Right renal pelvis (tissue), 4 donors: Measurements from ENCODE around the gene CTXND2. TPM values are rescaled to one million over a fixed set of nuclear protein-coding genes. Genes with fewer than 3 reads are reported as not detected.

Experiments used
- DNase-seq, 4 donors: peaks; one replicate each; pipeline ENCODE4 v3.0.0-alpha.2; 2013; ENCODE audit warnings: low read depth in 4 of 4, low spot score in 3 of 4, missing footprints in 1 of 4
- polyA plus RNA-seq, 4 donors: library from polyadenylated mRNA; unstranded; fragments of 120-200 nt; gene quantifications; one replicate each; pipeline ENCODE4 v1.2.1, GENCODE V29; 2013; ENCODE audit not compliant: insufficient read length in 4 of 4

Gene CTXND2
- polyA plus RNA-seq, 4 donors, result 0.06 to 0.25 TPM; not detected in 2

DNA sequence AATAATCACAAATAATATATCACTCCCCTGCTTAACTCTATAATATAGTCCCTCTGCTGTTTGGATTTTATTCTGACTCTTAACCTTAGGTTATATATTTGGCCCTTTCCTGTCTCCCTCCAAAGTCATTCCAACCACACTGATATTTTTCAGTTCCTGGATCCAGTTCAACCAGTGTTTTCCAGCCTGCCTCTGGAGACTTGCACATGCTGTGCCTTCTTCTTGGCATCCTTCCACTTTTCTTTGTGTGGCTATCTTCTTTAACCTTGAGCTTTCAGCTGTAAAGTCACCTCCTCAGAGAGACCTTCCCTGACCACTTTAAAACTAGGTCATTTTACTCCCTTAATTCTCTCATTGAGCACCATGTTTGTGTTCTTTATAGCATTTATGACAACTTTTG, 68.3 kb downstream of the CTXND2 start:
- DNase-seq, result no peak

DNA sequence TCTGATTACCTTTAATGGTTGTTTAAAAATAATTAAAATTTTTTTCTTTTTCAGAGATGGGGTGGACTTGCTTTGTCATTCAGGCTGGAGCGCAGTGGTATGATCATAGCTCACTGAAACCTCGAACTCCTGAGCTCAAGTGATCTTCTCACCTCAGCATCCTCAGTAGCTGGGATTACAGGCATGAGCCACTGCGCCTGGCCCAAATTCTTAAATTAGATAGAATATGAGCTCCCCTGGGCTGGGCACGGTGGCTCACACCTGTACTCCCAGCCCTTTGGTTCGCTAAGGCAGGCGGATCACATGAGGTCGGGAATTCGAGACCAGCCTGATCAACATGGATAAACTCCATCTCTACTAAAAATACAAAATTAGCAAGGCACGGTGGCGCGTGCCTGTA, 70.7 kb downstream of the CTXND2 start:
- DNase-seq, result no peak

DNA sequence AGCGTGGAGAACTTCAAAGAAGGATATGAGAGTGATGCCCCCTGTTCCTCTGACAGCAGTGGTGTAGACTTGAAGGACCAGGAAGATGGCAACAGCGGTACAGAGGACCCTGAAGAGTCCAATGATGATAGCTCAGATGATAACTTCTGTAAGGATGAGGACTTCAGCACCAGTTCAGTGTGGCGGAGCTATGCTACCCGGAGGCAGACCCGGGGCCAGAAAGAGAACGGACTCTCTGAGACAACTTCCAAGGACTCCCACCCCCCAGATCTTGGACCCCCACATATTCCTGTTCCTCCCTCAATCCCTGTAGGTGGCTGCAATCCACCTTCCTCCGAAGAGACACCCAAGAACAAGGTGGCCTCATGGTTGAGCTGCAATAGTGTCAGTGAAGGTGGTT, 73.7 kb downstream of the CTXND2 start:
- no peak for DNase-seq

DNA sequence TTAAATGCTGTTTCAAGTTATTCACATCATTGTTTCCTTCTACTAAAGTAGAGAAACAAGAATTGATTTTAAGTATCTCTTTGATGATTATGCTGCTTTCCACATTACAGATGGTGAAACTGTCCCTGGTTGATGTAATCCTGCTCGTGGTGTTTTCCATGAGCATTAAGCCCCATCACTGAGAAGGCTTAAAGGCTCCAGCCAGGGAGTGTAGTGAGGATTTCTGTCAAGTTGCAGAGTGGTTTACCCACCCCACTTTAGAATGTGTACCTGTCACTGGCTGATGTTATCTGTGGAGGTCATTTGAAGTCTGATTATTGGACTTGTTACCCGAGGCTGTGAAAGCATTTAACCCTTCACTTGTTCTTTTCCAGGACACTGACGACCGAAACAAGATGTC, 74.8 kb downstream of the CTXND2 start:
- DNase-seq, result no peak

Other genes starting within 250 kb of the CTXND2 start
- gene GOLPH3L, start 190.0 kb upstream of the CTXND2 start, polyA plus RNA-seq, result 10 to 100 TPM; 35.3 to 46.8 (median 43.3) TPM
- not detected for gene HORMAD1, start 166.2 kb upstream of the CTXND2 start, polyA plus RNA-seq
- 10 to 100 TPM; 10.6 to 13.8 (median 11.6) TPM for gene CTSS, start 121.4 kb upstream of the CTXND2 start, polyA plus RNA-seq
- gene CTSK, start 78.9 kb upstream of the CTXND2 start, polyA plus RNA-seq, result 10 to 100 TPM; 19.0 to 30.6 (median 25.3) TPM
- gene ARNT, start 10.5 kb upstream of the CTXND2 start, polyA plus RNA-seq, result 10 to 100 TPM; 46.9 to 58.6 (median 56.8) TPM
- 10 to 100 TPM; 68.1 to 77.5 (median 70.1) TPM for gene SETDB1, start 39.2 kb downstream of the CTXND2 start, polyA plus RNA-seq
- gene CERS2, start 87.7 kb downstream of the CTXND2 start, polyA plus RNA-seq, result 100 to 1,000 TPM; 293 to 325 (median 308) TPM
- 10 to 100 TPM; 12.6 to 20.2 (median 14.8) TPM for gene ANXA9, start 95.2 kb downstream of the CTXND2 start, polyA plus RNA-seq
- 10 to 100 TPM; 38.7 to 47.0 (median 39.3) TPM for gene MINDY1, start 119.8 kb downstream of the CTXND2 start, polyA plus RNA-seq
- 10 to 100 TPM; 43.6 to 50.4 (median 48.6) TPM for gene PRUNE1, start 121.3 kb downstream of the CTXND2 start, polyA plus RNA-seq
- 1 to 10 TPM; 1.3 to 4.9 (median 2.0) TPM for gene BNIPL, start 149.4 kb downstream of the CTXND2 start, polyA plus RNA-seq
- 10 to 100 TPM; 11.9 to 13.7 (median 13.2) TPM for gene C1orf56, start 160.6 kb downstream of the CTXND2 start, polyA plus RNA-seq
- gene CDC42SE1, start 172.5 kb downstream of the CTXND2 start, polyA plus RNA-seq, result 10 to 100 TPM; 66.2 to 86.6 (median 71.3) TPM
- gene MLLT11, start 173.3 kb downstream of the CTXND2 start, polyA plus RNA-seq, result 10 to 100 TPM; 23.8 to 27.2 (median 26.0) TPM
- gene GABPB2, start 183.6 kb downstream of the CTXND2 start, polyA plus RNA-seq, result 10 to 100 TPM in 3 of 4 donors, 1 to 10 TPM in 1; 9.1 to 12.0 (median 10.8) TPM